Measurements from ENCODE around the gene VAMP7.
"Not testable (repeated sequence)": the region's sequence is repeated elsewhere in the genome, so short reads cannot be mapped to it uniquely, and the experiment has no call there.

Gene VAMP7, protein sequence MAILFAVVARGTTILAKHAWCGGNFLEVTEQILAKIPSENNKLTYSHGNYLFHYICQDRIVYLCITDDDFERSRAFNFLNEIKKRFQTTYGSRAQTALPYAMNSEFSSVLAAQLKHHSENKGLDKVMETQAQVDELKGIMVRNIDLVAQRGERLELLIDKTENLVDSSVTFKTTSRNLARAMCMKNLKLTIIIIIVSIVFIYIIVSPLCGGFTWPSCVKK

DNA sequence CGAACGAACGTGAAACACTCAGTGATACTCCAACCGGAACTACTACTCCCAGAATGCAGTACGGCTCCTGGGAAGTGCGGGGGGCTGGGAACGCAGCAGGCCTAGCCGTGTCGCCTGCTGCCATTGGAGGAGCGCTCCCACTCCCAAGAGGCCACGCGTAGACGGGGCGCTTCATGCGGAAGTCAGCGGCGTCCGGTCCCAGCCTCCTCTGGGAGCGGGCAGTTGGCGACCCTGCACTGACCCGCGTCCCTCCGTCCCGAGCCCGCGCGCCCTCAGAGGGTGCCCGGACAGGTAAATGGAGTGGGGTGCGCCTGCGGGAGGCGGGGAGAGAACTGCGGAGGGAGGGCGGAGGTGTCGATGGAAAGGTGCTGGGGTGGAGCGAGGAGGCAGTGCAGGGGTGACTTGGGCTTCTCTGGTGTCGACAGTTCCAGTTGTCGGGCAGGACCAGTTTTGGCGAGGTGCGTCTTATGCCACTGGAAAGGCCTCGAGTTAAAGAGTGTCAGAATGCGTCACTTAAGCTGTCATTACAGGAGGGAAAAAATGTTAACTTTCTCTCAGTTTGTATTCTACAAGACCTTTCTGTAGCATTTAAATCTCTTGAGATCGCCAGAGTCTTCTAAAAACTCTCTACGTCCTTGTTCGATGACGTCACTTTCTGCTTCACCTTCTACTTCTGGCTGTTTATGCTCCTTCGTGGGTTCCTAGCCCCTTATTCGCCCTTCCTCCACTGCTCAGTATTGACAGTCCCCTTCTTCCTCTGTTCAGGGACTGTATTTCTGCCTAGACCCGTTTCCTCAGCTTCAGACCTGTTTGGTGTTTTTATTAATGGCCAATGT is at the start of gene VAMP7:
Gene VAMP7 (plus strand): TSS at position 188 of the 836 bp plus-strand sequence. CDS start 8,122 bp downstream, outside the sequence.
- peak; percentile 55 for DNase-seq (ENCODE audit: low read depth)

DNA sequence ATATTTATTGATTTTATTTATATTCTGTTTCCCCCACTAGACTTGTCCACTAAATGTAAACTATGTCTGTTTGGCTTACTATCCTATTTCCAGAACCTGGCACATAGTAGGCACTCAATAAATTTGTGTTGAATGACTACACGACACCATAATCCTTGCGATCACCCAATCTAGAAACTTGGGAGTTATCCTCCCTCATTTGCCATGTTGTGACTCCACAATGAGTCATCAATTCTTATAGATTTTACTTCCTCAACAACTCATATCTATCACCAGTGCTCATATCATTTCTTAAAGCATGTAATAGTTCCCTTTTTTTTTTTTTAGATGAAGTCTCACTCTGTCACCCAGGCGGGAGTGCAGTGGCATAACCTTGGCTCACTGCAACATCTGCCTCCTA is 39.9 kb upstream of the VAMP7 start:
- no peak for DNase-seq (ENCODE audit: low read depth)

DNA sequence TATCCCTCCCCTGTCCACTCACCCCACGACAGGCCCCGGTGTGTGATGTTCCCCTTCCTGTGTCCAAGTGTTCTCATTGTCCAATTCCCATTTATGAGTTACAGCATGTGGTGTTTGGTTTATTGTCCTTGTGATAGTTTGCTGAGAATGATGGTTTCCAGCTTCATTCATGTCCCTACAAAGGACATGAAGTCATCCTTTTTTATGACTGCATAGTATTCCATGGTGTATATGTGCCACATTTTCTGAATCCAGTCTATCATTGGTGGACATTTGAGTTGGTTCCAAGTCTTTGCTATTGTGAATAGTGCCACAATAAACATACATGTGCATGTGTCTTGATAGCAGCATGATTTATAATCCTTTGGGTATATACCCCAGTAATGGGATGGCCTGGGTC is 29.4 kb upstream of the VAMP7 start:
- not testable (repeated sequence) for DNase-seq (ENCODE audit: low read depth)

DNA sequence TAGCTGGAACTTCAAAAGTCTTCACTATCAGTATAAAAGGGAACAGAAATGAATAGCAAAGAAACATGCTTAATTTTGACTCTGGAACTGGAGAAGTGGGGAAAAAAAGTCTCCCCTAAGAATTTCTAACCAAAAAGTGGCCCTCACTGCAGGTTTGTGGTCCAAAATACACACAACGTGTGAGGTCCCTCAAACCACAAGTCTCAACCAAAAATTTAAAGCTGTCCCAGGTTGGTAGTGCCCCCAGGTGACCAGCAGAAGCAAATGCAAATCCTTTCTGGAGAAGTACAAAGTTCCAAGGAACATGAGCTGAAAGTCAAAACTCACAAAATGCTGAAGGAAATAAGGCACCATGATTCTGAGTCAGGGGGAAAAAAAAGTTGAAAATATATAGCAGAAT is 23.6 kb upstream of the VAMP7 start:
- no peak for DNase-seq (ENCODE audit: low read depth)

DNA sequence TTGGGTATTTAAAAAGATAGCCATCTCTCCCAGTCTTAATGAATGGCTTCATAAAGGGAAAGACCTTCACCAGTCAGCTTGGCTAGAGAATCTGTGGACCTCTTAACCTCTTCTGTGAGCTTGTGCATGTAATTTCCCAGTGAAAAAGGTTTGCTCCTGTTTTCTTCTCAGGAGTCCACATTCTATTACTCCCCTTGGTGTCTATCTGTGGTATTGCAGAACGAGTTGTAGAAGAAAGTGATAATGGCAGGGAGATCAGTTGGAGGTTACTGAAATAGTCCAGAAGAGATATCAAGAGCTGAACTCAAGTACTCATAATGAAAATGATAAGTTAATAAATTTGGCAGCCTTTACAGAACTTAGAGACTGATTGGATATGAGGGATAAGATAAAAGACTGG is 16.5 kb upstream of the VAMP7 start:
- DNase-seq (ENCODE audit: low read depth), result no peak

DNA sequence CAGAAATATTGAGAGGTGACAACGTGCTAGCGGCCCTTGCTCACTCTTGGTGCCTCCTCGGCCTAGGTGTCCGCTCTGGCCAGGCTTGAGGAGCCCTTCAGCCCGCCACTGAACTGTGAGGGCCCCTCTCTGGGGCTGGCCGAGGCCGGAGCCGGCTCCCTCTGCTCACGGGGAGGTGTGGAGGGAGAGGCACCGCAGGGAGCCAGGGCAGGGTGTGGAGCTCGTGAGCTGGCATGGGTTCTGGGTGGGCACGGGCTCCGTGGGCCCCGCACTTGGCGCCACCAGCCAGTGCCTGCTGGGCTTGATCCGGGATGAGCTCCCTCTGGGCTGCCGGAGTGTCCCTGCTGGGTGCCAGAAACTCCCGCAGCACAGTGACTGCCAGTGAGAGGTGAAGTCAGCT is 16.0 kb upstream of the VAMP7 start:
- no peak for DNase-seq (ENCODE audit: low read depth)

DNA sequence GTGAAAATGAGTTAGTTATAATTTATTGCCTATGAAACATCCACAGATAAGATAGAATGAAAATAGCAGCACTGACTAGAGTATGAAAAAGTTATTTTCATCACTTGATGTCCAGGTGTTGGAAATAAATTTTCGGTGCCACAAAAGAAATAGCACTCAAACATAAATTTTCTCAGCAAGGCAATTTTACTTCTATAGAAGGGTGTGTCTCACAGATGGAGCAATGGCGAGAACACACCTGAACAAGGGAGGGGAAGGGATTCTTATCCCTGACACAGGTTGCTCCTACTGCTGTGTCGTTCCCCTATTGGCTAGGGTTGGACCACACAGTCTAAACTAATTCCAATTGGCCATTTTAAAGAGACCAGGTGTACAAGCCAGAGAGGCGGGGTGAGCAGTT is 13.3 kb upstream of the VAMP7 start:
- no peak for DNase-seq (ENCODE audit: low read depth)

DNA sequence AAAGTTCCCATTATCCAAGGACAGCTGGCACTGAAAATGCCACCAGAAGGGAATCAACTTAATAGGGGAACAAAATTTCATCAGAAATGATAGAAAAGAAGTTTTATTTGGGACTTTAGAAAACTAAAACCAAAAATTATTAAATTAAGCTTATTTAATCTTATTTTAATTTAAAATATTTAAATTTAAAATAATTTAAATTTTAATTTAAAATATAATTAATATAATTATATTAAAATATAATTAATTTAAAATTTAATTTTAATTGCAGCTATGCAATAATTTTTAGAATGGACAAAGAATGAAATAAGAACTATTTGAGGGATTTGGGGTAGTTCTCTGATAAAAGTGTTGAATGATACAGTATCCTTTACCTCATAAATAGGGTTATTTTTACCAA is 10.2 kb upstream of the VAMP7 start:
- DNase-seq (ENCODE audit: low read depth), result no peak

DNA sequence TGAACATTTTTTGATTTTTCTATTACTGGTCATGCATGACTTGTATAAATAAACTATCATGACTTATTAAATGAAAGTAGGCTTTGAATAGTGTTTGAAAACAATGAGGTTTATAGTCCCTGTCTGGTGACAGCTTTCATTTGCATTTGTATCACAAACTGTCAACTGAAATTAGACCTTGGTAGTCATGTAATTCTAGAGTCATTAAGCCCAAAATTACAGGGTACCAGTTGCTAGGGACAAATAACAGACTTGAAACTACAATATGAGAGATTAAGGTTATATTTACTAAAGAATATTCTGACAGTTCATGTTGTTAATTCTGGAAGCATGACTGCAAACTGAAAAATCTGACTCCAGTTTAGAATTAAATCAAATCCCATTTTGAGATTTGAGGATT is 9.2 kb upstream of the VAMP7 start:
- no peak for DNase-seq (ENCODE audit: low read depth)

DNA sequence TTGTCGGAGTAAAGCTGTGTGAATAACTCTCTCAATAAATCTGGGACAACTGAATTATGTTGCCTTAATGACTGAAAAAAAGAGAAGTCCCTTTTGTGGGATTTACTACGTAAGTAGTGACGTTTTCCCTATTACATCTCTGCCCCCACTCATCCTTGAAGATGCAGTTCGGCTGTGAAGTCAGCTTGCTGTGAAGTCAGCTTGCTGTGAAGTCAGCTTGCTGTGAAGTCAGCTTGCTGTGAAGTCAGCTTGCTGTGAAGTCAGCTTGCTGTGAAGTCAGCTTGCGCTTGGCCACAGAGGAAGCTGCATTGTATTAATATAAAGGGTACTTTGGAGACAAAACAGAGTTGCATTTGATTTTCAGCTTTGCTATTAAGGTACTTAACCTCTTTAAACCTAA is 8.0 kb upstream of the VAMP7 start:
- DNase-seq (ENCODE audit: low read depth), result no peak

DNA sequence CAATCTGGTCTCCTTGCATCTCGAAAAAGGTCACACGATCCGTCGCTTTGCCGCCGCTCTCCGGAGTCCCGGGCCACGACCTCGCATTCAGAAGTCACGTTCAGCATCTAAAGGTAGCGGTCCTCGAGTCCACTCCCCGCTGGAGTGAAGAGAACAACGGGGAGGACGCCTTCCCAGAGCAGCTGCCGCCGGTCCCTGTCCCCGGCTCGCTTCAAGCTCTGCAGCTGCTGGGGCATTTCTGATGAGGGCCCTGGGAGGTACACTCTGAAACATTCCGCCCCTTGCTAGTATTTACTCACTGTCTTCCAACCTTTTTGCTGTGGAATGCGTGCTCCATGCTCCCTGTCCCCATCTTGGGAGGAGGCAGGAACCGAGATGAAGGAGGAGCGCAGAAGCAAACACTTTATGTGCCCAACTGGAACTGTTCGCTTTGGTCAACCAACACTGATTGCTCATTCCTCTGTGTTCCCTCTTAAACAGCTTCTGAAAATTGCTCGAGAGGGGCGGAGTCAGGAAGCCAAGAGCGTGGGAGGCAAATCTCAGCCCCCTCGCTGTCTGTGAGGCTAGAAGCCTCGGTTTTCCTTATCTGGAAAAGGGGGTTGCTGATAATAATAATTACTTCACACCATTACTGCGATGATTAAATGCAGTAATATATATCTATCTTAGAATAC is 6.4 kb upstream of the VAMP7 start:
- no peak for DNase-seq (ENCODE audit: low read depth)

DNA sequence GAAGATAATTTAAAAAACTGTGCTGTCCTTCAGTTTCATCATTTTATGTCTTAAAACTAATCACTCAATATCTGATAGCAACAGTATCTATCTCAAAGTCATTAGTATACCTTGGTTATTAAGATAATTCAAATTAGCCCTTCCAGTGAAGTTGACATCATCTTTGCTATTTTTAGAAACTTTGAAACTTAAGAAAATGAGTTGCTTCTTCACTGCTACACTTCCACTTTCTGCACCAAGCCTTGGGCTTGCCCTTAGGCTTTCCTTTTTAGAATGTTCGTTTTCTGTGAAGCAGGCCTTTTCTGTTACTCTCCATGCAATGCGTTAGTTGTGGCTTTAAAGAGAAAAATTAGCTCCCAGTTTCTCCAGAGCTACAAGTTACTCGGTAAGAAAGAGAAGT is 4.4 kb upstream of the VAMP7 start:
- no peak for DNase-seq (ENCODE audit: low read depth)

DNA sequence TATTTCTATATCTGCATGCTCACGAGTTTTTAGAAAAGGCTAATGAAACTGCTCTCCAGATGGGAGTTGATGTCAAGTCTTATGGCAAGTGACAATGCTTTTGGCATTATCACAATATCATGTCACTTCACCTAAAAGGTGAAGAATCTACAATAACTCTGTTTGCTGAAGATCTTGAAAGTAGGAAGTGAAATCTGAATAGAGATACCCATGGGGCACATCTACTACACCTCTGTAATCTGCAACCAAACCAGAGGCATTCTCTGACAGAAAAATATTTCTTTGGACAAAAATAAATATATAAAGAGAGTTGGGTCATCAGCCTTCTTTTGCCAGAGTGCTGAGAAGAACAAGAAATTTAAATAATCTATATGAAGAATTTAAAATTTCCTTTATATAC is 3.9 kb upstream of the VAMP7 start:
- no peak for DNase-seq (ENCODE audit: low read depth)

DNA sequence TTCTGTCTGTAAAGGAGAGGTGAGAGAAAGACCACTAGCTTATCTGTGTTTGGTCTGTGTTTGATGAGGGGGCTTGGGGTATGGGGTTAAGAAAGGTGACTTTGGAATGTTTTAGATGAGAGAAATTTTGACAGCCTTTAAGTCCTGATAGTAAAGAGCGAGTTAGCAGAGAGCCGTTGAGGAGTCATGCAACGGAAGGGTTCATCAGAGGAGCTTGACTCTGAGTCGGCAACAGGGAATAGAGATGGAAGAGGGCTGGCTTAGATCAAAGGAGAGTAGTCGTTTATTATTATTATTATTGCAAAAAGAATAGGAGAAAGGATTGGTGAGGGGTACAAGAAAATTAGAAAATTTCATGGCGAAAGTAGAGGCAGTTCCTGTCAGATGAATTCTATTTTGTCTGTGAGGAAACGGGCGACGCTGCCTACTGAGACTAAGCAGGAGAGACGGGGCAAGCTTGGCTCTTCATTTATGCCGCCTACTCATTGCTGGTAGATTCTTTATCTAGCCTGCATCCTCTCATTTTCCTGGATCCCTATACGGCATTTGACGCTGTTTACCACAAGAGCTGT is 473 bp upstream of the VAMP7 start:
- no peak for DNase-seq (ENCODE audit: low read depth)

DNA sequence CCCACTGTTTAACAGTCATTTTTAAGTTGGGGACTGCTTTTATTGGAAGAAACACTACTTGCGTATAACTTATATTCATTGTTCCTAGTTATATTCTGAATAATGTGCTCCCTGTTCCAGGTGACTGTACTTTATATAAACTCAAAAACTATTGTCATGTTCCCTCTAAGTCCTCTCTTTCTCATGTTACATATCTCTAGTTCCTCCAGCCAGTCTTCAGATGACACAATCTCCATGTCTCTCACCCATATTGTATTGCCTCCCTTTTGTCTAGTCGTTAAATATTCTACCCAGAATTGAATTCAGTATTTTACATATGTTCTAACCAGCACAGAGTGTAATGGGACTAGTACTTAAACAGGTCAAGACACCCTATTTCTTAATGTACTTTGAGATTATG is 5.3 kb downstream of the VAMP7 start:
- no peak for DNase-seq (ENCODE audit: low read depth)

DNA sequence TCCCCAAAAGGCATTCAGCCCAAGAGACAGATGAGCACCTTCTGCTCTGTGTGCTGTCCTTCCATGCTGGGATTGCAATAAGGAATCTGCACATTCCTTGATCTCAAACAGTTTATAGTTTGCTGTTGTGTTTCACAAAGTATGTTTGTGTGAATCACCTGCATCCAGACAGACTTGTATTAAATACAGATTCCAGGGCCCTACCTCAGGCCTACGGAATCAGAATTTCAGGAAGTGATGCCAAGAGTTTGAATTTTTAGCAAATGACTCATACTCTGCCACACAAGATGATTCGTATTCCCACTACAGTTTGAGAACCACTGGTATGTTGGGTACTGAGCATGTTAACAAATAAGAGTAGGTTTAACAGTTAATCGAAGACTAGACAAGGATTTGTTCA is 7.0 kb downstream of the VAMP7 start:
- no peak for DNase-seq (ENCODE audit: low read depth)

DNA sequence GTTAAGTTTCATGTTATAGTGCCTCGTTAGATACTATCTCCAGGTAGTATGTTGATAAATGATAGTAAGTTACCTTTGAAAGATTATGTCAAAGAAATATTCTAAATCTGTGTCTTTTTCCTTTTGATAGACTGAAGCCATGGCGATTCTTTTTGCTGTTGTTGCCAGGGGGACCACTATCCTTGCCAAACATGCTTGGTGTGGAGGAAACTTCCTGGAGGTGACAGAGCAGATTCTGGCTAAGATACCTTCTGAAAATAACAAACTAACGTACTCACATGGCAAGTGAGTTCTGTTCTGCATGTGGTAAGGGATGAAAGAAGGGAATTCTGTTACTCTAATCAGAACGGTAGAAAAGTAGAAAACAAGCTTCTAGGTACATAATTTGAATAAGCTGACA is 8.2 kb downstream of the VAMP7 start:
- no peak for DNase-seq (ENCODE audit: low read depth)

DNA sequence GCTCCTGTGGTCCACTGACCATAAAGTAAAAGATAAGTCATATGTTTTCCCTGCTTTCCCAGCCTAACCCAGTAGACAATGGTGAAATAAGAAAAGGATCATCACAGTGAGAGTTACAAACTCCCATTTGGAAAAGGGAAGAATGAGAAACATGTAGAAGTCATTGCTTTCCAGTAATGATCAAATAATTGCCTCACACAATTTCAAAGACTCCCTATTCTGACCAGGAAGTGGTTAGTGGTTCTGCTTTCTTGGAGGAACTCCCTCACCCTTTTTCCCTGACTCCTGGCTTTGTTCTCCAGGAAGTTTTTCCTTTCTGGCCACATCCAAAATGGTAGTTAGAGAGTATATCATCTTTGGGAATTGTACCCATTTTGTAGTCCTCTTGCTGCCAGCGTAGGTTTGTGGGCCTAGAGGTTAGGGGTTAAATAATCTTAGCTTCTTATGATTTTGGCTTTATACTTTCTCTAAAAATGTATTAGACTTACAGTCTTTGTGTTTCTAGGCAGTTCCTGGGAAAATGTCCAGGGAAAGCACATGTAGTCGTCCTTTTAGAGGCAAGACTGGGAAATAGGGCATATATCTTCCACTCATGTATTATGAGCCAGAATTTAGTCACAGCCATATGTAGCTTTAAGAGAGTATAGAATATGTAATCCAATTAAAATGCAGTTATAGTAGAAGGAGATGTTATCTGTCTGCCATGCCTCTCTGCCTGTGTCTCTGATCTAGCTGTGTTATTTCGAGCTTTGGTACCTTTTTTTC is 10.5 kb downstream of the VAMP7 start:
- no peak for DNase-seq (ENCODE audit: low read depth)

DNA sequence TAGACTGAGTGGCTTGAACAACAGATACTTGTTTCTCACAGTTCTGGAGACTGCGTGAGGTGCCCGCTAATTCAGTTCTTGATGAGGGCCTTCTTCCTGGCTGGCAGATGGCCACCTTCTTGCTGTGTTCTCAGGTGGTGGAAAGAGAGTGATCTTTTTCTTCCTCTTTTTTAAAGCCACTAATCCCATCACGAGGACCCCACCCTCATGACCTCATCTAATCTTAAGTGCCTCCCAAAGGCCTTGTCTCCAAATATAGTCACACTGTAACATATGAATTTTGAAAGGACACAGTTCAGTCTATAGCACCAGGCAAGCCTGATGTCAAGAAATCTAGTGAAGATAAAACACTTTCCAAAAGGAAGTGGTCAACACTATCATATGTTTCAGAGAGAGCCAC is 12.4 kb downstream of the VAMP7 start:
- no peak for DNase-seq (ENCODE audit: low read depth)

DNA sequence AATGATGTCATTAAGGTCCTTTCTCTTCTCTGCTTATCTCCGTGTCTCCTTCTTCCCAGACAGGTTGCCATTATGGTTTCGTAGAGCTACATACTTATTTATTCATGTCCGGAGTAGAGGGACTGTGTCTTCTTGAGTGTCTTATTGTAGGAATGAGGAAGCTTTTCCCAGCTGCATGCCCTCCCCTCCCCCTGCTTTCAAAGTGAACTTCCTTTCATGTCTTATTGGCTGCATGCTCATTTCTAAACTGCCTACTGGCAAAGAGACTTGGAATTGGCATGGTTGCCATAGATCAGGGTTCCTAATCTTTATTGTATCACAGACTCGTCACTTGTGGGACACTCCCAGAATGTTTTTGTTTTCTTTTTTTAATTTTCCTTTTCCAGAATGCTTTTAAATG is 15.4 kb downstream of the VAMP7 start:
- no peak for DNase-seq (ENCODE audit: low read depth)

DNA sequence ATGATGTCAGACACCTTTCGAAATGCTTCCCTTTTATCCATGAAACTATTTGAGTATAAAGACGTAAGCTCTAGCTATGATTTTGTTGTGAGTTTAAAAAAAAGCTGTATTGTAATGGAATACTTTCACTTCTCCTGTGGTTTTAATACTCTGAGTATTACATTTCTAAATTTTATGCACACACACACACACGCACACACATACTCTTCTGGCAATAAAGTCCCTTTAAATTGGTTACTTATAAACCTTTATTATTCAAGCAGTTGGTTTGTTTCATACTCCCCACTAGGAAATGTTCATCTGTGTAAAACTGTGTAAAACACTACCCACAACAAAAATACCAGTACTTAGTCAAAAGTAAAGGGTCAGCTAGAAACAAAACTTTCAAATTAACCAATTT is 18.2 kb downstream of the VAMP7 start:
- no peak for DNase-seq (ENCODE audit: low read depth)

DNA sequence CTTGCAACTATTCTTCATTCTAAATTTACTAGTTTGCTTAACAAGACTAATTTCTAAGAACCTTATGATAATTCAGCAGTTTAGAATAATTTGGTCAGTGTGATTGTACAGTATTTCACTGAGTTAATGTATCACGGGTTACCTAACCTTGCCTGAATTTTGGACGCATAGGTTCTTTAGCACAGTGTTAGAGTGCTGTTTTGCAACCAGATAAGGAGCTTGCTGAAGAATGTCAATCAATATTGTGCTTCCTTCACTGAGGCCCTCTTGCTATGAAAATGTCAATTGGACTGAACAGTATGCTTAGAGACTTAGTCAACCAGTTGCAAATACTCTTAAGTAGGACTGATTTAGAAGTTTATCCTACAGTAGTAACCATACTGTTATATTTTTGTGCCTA is 19.6 kb downstream of the VAMP7 start:
- no peak for DNase-seq (ENCODE audit: low read depth)

Data from stimulated activated CD8-positive, alpha-beta memory T cell treated with anti-CD3 and anti-CD28 coated beads, Interleukin-7, amount 100 ng/mL, for 24 hours (primary cell).